Smooth muscle cell (in vitro differentiated cells): ENCODE measurements around the gene GPC6. TPM values are rescaled to one million over a fixed set of nuclear protein-coding genes. Genes with fewer than 3 reads are reported as not detected.

Experiments used
- DNase-seq: peaks from one replicate; lab custom pipeline; 2025; ENCODE audit not compliant: unreplicated experiment; lab: John Stamatoyannopoulos, UW
- H2AFZ ChIP-seq: fragments of 200-600 bp; sonication (generic); 2 replicates; pipeline ENCODE4 v1.6.0; 2016; ENCODE audit warnings: antibody characterized with exemption, low read depth, mild to moderate bottlenecking
- H3F3A ChIP-seq: fragments of 200-600 bp; sonication (generic); 2 replicates; pipeline ENCODE4 v1.6.0; 2017; ENCODE audit warnings: antibody characterized with exemption, low read depth
- H3K27ac ChIP-seq: fragments of 200-600 bp; sonication (generic); 2 replicates; pipeline ENCODE4 v1.5.1; 2016; ENCODE audit warnings: low read depth, mild to moderate bottlenecking
- H3K27me3 ChIP-seq: fragments of 200-600 bp; sonication (generic); 2 replicates; pipeline ENCODE4 v1.6.1; 2016; ENCODE audit warnings: low read depth, mild to moderate bottlenecking
- H3K36me3 ChIP-seq: fragments of 200-600 bp; sonication (generic); 2 replicates; pipeline ENCODE4 v1.5.1; 2016; ENCODE audit warnings: low read depth
- H3K4me1 ChIP-seq: fragments of 200-600 bp; sonication (generic); 2 replicates; pipeline ENCODE4 v1.5.1; 2016; ENCODE audit warnings: low read depth
- H3K4me2 ChIP-seq: fragments of 200-600 bp; sonication (generic); 2 replicates; pipeline ENCODE4 v1.6.0; 2016; ENCODE audit warnings: mild to moderate bottlenecking
- H3K4me3 ChIP-seq: fragments of 200-600 bp; sonication (generic); 2 replicates; pipeline ENCODE4 v1.5.1; 2016; ENCODE audit warnings: mild to moderate bottlenecking
- H3K79me2 ChIP-seq: fragments of 200-600 bp; sonication (generic); 2 replicates; pipeline ENCODE4 v1.6.0; 2016; ENCODE audit warnings: low read depth, mild to moderate bottlenecking
- H3K9ac ChIP-seq: fragments of 200-600 bp; sonication (generic); 2 replicates; pipeline ENCODE4 v1.6.0; 2016; ENCODE audit warnings: low read depth
- H3K9me3 ChIP-seq: fragments of 200-600 bp; sonication (generic); replicated peaks from 2 replicates; pipeline ENCODE4 v1.5.1; 2016; ENCODE audit warnings: low read depth
- H4K20me1 ChIP-seq: fragments of 200-600 bp; sonication (generic); 2 replicates; pipeline ENCODE4 v1.6.0; 2016; ENCODE audit warnings: low read depth
- CTCF ChIP-seq: fragments of 200-600 bp; sonication (generic); IDR thresholded peaks from 2 replicates; pipeline ENCODE4 v1.5.1; 2017; ENCODE audit warnings: borderline replicate concordance, mild to moderate bottlenecking, antibody characterized with exemption; ENCODE audit not compliant: insufficient read depth, poor library complexity, severe bottlenecking
- WGBS: methylation state at CpG from one replicate; pipeline ENCODE4 v1.1.7; 2016; ENCODE audit warnings: low lambda C conversion rate; 5-methylcytosine and 5-hydroxymethylcytosine counted together
- polyA plus RNA-seq: library from polyadenylated mRNA; unstranded; fragments of >200 nt; fragmentation: Nextera tagmentation; extraction: Ambion mirVana; gene quantifications from 2 replicates; pipeline ENCODE4 v1.2.1, GENCODE V29; 2016
- total RNA-seq: library from RNA; depleted of rRNA; stranded (reverse); fragments of >200 nt; gene quantifications from 2 replicates; pipeline ENCODE4 v1.2.3, GENCODE V29; 2014

Gene GPC6
- total and polyA plus RNA-seq, 2 experiments from 2014 or later = 19.7 to 68.5 TPM

GRCh38 chr13:93767180-93767916 lies 540.7 kb downstream of the GPC6 start:
- TF ChIP-seq CTCF = no peak
- Histone ChIP-seq H3K9ac (no peak overlapping the region), H3K9me3 (no peaks in the 10 kb centered on the region), H3F3A (peaks cover 32% of the 10 kb centered on the region), H3K79me2 (no peaks in the 10 kb centered on the region), H3K4me3 (peak overlapping the region; percentile 38), H3K4me1 (peaks cover 50% of the 10 kb centered on the region), H3K27ac (peak overlapping the region; percentile 50), H2AFZ (no peak overlapping the region), H4K20me1 (no peaks in the 10 kb centered on the region), H3K4me2 (peak overlapping the region; percentile 38), H3K36me3 (no peaks in the 10 kb centered on the region), H3K27me3 (no peaks in the 10 kb centered on the region)
- DNase-seq = no peak
- 53% methylated on average over 10 of the region's 10 CpGs for WGBS

- no peak for TF ChIP-seq CTCF
- DNase-seq = no peak
- Histone ChIP-seq H3K9ac (no peak overlapping the region), H3K27ac (peak overlapping the region; percentile 50), H3K4me1 (peaks cover 50% of the 10 kb centered on the region), H3K36me3 (no peaks in the 10 kb centered on the region), H3K27me3 (no peaks in the 10 kb centered on the region), H2AFZ (no peak overlapping the region), H3K9me3 (no peaks in the 10 kb centered on the region), H3F3A (peaks cover 32% of the 10 kb centered on the region), H3K4me2 (peak overlapping the region; percentile 38), H3K4me3 (peak overlapping the region; percentile 38), H4K20me1 (no peaks in the 10 kb centered on the region), H3K79me2 (no peaks in the 10 kb centered on the region)
- WGBS = 84% methylated on average over 4 of the region's 4 CpGs
Measured at GRCh38 chr13:93767917-93768409, 541.4 kb downstream of the GPC6 start.

GRCh38 chr13:93769101-93769500 lies 542.5 kb downstream of the GPC6 start:
- WGBS = 91% methylated on average over 3 of the region's 3 CpGs
- Histone ChIP-seq H3K9me3 (no peaks in the 10 kb centered on the region), H3K36me3 (no peaks in the 10 kb centered on the region), H3K9ac (no peak overlapping the region), H3K27me3 (no peaks in the 10 kb centered on the region), H3F3A (peaks cover 26% of the 10 kb centered on the region), H3K79me2 (no peaks in the 10 kb centered on the region), H3K4me3 (no peak overlapping the region), H2AFZ (no peak overlapping the region), H3K27ac (no peak overlapping the region), H3K4me2 (no peak overlapping the region), H4K20me1 (no peaks in the 10 kb centered on the region), H3K4me1 (peaks cover 50% of the 10 kb centered on the region)
- DNase-seq = no peak
- TF ChIP-seq CTCF = no peak

GRCh38 chr13:93769607-93770006 lies 543.0 kb downstream of the GPC6 start:
- DNase-seq = no peak
- H3K4me3 ChIP-seq = no peak overlapping the region

More at GRCh38 chr13:93769607-93770006, 543.0 kb downstream of the GPC6 start:
- Histone ChIP-seq H3K79me2 (no peaks in the 10 kb centered on the region), H3K36me3 (no peaks in the 10 kb centered on the region), H3K4me1 (peaks cover 50% of the 10 kb centered on the region), H2AFZ (no peak overlapping the region), H3K4me2 (no peak overlapping the region), H3K27me3 (no peaks in the 10 kb centered on the region), H3K9me3 (no peaks in the 10 kb centered on the region), H4K20me1 (no peaks in the 10 kb centered on the region), H3F3A (peaks cover 21% of the 10 kb centered on the region), H3K27ac (no peak overlapping the region), H3K9ac (no peak overlapping the region)
- TF ChIP-seq CTCF = no peak
- 88% methylated on average over 1 of the region's 1 CpG for WGBS
